ENCODE data around the gene COL19A1.

The COL19A1 gene

DNA sequence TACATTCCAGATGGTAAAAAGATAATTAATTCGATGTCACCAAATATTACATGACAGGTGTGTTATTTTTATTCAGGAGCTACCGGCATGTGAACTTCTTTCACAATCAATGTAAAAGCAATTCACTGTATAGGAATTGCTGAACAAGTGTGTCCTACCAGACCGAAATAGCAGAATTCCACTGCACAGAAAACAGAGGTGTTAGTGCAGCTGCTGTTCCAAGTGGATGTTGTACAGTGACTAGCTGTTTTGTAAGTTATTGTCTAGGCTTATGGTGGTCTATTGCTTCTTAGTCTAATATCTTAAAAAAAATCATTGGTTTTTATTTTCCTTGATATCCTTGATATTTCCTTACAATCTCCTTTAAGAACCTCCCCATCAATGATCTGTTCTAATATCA lies 107.4 kb downstream of the COL19A1 start:
- H3K27me3 ChIP-seq (ENCODE audit: insufficient read depth, low read length, poor library complexity, severe bottlenecking), result no peaks in the 10 kb centered on the region
- H4K20me1 ChIP-seq (ENCODE audit: insufficient read depth, low read length, poor library complexity, severe bottlenecking), result no peaks in the 10 kb centered on the region
- H3K9me2 ChIP-seq (replicated peaks; ENCODE audit: low read depth, low read length), result no peaks in the 10 kb centered on the region
- H3K9ac ChIP-seq (ENCODE audit: low read depth, low read length, poor library complexity, severe bottlenecking), result no peak overlapping the region
- H3K4me1 ChIP-seq (ENCODE audit: insufficient read depth, low read length, poor library complexity, severe bottlenecking), result no peaks in the 10 kb centered on the region
- no peak overlapping the region for H3K4me3 ChIP-seq (ENCODE audit: low read length, poor library complexity, severe bottlenecking)
- no peaks in the 10 kb centered on the region for H3K9me3 ChIP-seq (ENCODE audit: insufficient read depth, low read depth, low read length)
- no peak overlapping the region for H3K4me2 ChIP-seq (ENCODE audit: low read depth, low read length, poor library complexity, severe bottlenecking)
- TF ChIP-seq, protein P1, sequence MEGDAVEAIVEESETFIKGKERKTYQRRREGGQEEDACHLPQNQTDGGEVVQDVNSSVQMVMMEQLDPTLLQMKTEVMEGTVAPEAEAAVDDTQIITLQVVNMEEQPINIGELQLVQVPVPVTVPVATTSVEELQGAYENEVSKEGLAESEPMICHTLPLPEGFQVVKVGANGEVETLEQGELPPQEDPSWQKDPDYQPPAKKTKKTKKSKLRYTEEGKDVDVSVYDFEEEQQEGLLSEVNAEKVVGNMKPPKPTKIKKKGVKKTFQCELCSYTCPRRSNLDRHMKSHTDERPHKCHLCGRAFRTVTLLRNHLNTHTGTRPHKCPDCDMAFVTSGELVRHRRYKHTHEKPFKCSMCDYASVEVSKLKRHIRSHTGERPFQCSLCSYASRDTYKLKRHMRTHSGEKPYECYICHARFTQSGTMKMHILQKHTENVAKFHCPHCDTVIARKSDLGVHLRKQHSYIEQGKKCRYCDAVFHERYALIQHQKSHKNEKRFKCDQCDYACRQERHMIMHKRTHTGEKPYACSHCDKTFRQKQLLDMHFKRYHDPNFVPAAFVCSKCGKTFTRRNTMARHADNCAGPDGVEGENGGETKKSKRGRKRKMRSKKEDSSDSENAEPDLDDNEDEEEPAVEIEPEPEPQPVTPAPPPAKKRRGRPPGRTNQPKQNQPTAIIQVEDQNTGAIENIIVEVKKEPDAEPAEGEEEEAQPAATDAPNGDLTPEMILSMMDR (conservative IDR thresholded peaks at IDR 0.05; ENCODE audit: low read length), result no peak
- TF ChIP-seq EZH2phosphoT487 (IDR thresholded peaks at IDR 0.05; ENCODE audit: borderline replicate concordance), result no peak
- H2AFZ ChIP-seq (ENCODE audit: low read length), result no peak overlapping the region
- no peaks in the 10 kb centered on the region for H3K36me3 ChIP-seq (ENCODE audit: insufficient read depth, low read length)
- no peaks in the 10 kb centered on the region for H3F3A ChIP-seq (ENCODE audit: low read depth)
- H3K79me2 ChIP-seq (ENCODE audit: insufficient read depth, low read length), result no peaks in the 10 kb centered on the region

DNA sequence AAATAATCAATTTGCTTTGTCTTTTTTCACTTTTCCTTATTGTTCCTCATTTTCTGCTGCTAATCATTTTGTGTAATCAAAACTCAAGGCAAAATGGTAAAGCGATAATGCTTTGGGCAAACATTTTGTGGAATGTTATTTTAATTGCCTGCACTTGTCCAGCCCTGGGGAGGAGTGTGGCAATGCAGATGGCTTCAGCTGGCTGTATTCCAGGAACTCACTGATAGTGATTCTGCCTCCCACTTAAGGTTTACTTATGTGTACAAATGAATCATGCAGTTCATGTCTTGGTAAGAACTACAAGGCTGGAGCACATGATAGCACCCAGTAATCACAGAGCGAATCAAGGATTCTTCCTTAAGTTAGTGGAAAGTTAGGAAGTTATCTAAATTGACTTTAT lies 107.8 kb downstream of the COL19A1 start:
- H3K4me2 ChIP-seq (ENCODE audit: low read depth, low read length, poor library complexity, severe bottlenecking), result no peak overlapping the region
- no peaks in the 10 kb centered on the region for H3K9me3 ChIP-seq (ENCODE audit: insufficient read depth, low read depth, low read length)
- H3K9me2 ChIP-seq (replicated peaks; ENCODE audit: low read depth, low read length), result no peaks in the 10 kb centered on the region
- no peaks in the 10 kb centered on the region for H3K36me3 ChIP-seq (ENCODE audit: insufficient read depth, low read length)
- H3F3A ChIP-seq (ENCODE audit: low read depth), result no peaks in the 10 kb centered on the region
- no peak for TF ChIP-seq EZH2phosphoT487 (IDR thresholded peaks at IDR 0.05; ENCODE audit: borderline replicate concordance)
- TF ChIP-seq, protein P1 (conservative IDR thresholded peaks at IDR 0.05; ENCODE audit: low read length), result no peak
- no peak overlapping the region for H3K4me3 ChIP-seq (ENCODE audit: low read length, poor library complexity, severe bottlenecking)
- H3K4me1 ChIP-seq (ENCODE audit: insufficient read depth, low read length, poor library complexity, severe bottlenecking), result no peaks in the 10 kb centered on the region
- no peak overlapping the region for H3K9ac ChIP-seq (ENCODE audit: low read depth, low read length, poor library complexity, severe bottlenecking)
- no peaks in the 10 kb centered on the region for H3K79me2 ChIP-seq (ENCODE audit: insufficient read depth, low read length)
- no peaks in the 10 kb centered on the region for H3K27me3 ChIP-seq (ENCODE audit: insufficient read depth, low read length, poor library complexity, severe bottlenecking)
- H4K20me1 ChIP-seq (ENCODE audit: insufficient read depth, low read length, poor library complexity, severe bottlenecking), result no peaks in the 10 kb centered on the region
- no peak overlapping the region for H2AFZ ChIP-seq (ENCODE audit: low read length)

DNA sequence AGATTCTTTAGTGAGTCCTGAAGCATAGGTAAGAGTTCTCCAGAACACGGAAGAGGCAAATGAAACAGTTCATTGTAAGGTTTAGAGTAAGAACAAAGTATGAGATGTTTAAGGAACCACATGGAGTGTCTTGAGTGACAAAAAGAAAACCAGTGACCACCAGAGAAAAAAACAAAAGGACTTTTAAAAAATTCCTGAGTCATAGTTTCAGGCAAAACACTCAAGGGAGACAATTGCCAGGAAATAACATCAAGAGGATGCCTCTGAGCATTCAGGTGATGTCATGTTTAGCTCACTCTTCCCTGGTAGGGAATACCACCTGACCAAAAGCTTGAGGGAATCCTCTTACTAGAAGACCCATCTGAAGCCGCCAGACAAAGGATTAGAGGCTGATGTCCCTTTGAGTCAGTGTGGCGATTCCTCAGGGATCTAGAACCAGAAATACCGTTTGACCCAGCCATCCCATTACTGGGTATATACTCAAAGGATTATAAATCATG lies 110.3 kb downstream of the COL19A1 start:
- Histone ChIP-seq H3K9me3 (ENCODE audit: insufficient read depth, low read depth, low read length) (no peaks in the 10 kb centered on the region), H3K27me3 (ENCODE audit: insufficient read depth, low read length, poor library complexity, severe bottlenecking) (no peaks in the 10 kb centered on the region), H3K4me1 (ENCODE audit: insufficient read depth, low read length, poor library complexity, severe bottlenecking) (no peaks in the 10 kb centered on the region), H2AFZ (ENCODE audit: low read length) (no peak overlapping the region), H3K79me2 (ENCODE audit: insufficient read depth, low read length) (no peaks in the 10 kb centered on the region), H3K4me2 (ENCODE audit: low read depth, low read length, poor library complexity, severe bottlenecking) (no peak overlapping the region), H3K36me3 (ENCODE audit: insufficient read depth, low read length) (no peaks in the 10 kb centered on the region), H3F3A (ENCODE audit: low read depth) (no peaks in the 10 kb centered on the region), H3K9me2 (replicated peaks; ENCODE audit: low read depth, low read length) (no peaks in the 10 kb centered on the region), H3K9ac (ENCODE audit: low read depth, low read length, poor library complexity, severe bottlenecking) (no peak overlapping the region), H4K20me1 (ENCODE audit: insufficient read depth, low read length, poor library complexity, severe bottlenecking) (no peaks in the 10 kb centered on the region), H3K4me3 (ENCODE audit: low read length, poor library complexity, severe bottlenecking) (no peak overlapping the region)
- TF ChIP-seq, protein P1 (conservative IDR thresholded peaks at IDR 0.05; ENCODE audit: low read length), result no peak
- TF ChIP-seq EZH2phosphoT487 (IDR thresholded peaks at IDR 0.05; ENCODE audit: borderline replicate concordance), result no peak

Measured in Loucy (cell line).